ENCODE results near the gene SCGN. TPM values are rescaled to one million over a fixed set of nuclear protein-coding genes. Genes with fewer than 3 reads are reported as not detected.

The SCGN gene
- total and polyA plus RNA-seq, 2 of the 13 experiments (the other 11 are each of a cell fraction or from before 2014, with no cell fraction given), result 2.9 to 29.0 TPM

DNA sequence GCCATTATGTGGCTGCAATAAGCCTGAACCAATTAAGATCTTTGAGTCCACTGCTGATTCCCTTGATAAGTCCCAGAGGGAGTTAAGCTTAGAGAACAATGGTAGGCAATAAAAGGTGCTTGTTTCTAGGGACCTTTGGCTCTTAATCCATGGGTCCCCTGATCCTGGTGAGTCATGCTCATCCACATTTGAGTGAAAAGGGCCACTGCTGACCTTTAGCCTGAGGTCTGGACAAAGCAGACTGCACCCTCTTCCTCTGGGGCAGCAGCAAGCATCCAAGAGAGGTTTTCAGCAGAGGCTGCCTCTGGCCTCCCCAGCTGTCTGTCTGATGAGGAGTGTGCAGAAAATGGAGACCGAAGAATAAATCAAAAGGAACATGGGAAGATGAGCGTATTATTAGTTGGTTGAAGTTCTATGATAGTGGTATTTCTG, 16.1 kb upstream of the SCGN start (continued):
- TF ChIP-seq ZNF574 (CRISPR knock-in tag; IDR thresholded peaks at IDR 0.05) (peak; percentile 68; the same call in 1 of the 2 replicates), RXRA (CRISPR knock-in tag; IDR thresholded peaks at IDR 0.05) (peak; percentile 88; the same call in 1 of the 2 replicates), ZNF558 (CRISPR knock-in tag; IDR thresholded peaks at IDR 0.05; ENCODE audit: borderline replicate concordance) (no peak), FOSL2 (CRISPR knock-in tag; IDR thresholded peaks at IDR 0.05) (peak; percentile 99), NFIC (IDR thresholded peaks at IDR 0.05; ENCODE audit: low read length) (peak; percentile 83), DPF2 (CRISPR knock-in tag; IDR thresholded peaks at IDR 0.05; ENCODE audit: borderline replicate concordance, low read depth) (peak; percentile 94), SIN3B (IDR thresholded peaks at IDR 0.05; ENCODE audit: low read length) (no peak), HMG20A (CRISPR knock-in tag; IDR thresholded peaks at IDR 0.05; ENCODE audit: borderline replicate concordance) (peak; percentile 90; the same call in 1 of the 2 replicates), ZFP37 (CRISPR knock-in tag; IDR thresholded peaks at IDR 0.05; ENCODE audit: borderline replicate concordance) (0 out of 2 replicates have a peak, but pooled peaks have one; percentile 47), SOX5 (CRISPR knock-in tag; IDR thresholded peaks at IDR 0.05; ENCODE audit: borderline replicate concordance) (peak; percentile 99), REST (IDR thresholded peaks at IDR 0.05; ENCODE audit: borderline replicate concordance in 1 of 2, low read depth in 1 of 2, low read length in 2 of 2) (peak in 1 of 2 experiments; percentile 60; a peak in 1 of 4 replicates), JARID2 (CRISPR knock-in tag; IDR thresholded peaks at IDR 0.05; ENCODE audit: insufficient replicate concordance) (no peak), NRL (CRISPR knock-in tag; IDR thresholded peaks at IDR 0.05; ENCODE audit: borderline replicate concordance) (no peak), SKIL (CRISPR knock-in tag; IDR thresholded peaks at IDR 0.05; ENCODE audit: borderline replicate concordance) (no peak; the same call in 1 of the 2 replicates), ZFP1 (CRISPR knock-in tag; IDR thresholded peaks at IDR 0.05) (peak; percentile 55; the same call in 1 of the 2 replicates)
- TF ChIP-seq, protein P1, sequence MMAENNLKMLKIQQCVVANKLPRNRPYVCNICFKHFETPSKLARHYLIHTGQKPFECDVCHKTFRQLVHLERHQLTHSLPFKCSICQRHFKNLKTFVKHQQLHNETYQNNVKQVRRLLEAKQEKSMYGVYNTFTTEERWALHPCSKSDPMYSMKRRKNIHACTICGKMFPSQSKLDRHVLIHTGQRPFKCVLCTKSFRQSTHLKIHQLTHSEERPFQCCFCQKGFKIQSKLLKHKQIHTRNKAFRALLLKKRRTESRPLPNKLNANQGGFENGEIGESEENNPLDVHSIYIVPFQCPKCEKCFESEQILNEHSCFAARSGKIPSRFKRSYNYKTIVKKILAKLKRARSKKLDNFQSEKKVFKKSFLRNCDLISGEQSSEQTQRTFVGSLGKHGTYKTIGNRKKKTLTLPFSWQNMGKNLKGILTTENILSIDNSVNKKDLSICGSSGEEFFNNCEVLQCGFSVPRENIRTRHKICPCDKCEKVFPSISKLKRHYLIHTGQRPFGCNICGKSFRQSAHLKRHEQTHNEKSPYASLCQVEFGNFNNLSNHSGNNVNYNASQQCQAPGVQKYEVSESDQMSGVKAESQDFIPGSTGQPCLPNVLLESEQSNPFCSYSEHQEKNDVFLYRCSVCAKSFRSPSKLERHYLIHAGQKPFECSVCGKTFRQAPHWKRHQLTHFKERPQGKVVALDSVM (CRISPR knock-in tag; IDR thresholded peaks at IDR 0.05), result peak; percentile 93
- TF ChIP-seq, protein P2, sequence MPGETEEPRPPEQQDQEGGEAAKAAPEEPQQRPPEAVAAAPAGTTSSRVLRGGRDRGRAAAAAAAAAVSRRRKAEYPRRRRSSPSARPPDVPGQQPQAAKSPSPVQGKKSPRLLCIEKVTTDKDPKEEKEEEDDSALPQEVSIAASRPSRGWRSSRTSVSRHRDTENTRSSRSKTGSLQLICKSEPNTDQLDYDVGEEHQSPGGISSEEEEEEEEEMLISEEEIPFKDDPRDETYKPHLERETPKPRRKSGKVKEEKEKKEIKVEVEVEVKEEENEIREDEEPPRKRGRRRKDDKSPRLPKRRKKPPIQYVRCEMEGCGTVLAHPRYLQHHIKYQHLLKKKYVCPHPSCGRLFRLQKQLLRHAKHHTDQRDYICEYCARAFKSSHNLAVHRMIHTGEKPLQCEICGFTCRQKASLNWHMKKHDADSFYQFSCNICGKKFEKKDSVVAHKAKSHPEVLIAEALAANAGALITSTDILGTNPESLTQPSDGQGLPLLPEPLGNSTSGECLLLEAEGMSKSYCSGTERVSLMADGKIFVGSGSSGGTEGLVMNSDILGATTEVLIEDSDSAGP (CRISPR knock-in tag; IDR thresholded peaks at IDR 0.05; ENCODE audit: borderline replicate concordance), result peak; percentile 59
